ENCODE measurements around the gene ESRP2.

The ESRP2 gene

DNA sequence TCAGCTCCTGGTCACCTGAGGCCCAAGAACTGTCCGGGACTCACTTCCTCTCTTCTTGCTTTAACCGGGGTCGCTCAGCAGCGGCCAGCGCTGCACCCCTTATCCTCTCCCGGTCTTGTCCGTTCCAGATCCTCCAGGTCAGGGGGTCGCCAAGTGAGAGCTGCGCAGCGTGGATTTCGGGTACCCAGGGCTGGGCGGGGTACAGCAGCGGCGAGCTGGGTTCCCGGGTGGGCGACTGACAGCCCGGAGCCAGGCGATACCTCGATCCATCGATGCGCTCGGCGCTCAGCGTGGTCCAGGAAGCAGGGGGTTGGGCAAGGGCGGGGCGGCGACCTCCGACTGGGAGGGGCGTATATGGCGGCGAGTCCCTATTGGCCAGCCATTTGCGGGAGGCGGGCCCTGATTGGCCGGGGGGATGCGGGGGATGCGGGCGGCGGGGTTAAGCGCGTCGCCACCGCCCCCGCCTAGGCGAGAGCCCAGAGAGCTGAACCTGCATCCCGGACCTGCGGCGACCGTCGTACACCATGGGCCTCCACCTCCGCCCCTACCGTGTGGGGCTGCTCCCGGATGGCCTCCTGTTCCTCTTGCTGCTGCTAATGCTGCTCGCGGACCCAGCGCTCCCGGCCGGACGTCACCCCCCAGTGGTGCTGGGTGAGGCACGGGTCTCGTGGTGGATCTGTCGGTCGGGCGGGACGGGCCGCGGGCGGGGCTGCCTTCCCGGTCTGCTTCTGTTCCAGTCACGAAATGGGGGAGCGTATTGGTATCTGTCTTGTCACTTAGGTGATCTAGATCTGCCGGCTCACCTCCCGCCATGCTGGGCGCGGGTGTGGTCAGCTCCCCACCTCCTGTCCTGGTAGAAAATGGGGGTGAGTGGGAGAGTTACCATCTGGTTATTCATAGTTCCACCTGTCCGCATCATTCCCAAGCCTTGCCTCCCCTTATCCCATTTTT, 9.3 kb upstream of the ESRP2 start, which contains the start of gene PLA2G15:
Gene PLA2G15 (plus strand): TSS at position 471 of the 951 bp plus-strand sequence. CDS start 54 bp downstream, at position 525.
- TF ChIP-seq, protein P1, sequence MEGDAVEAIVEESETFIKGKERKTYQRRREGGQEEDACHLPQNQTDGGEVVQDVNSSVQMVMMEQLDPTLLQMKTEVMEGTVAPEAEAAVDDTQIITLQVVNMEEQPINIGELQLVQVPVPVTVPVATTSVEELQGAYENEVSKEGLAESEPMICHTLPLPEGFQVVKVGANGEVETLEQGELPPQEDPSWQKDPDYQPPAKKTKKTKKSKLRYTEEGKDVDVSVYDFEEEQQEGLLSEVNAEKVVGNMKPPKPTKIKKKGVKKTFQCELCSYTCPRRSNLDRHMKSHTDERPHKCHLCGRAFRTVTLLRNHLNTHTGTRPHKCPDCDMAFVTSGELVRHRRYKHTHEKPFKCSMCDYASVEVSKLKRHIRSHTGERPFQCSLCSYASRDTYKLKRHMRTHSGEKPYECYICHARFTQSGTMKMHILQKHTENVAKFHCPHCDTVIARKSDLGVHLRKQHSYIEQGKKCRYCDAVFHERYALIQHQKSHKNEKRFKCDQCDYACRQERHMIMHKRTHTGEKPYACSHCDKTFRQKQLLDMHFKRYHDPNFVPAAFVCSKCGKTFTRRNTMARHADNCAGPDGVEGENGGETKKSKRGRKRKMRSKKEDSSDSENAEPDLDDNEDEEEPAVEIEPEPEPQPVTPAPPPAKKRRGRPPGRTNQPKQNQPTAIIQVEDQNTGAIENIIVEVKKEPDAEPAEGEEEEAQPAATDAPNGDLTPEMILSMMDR (IDR thresholded peaks at IDR 0.05; ENCODE audit: low read depth, low read length), result no peak
- no peak for TF ChIP-seq POLR2A (IDR thresholded peaks at IDR 0.05; ENCODE audit: extremely low read depth, insufficient read length)
- TF ChIP-seq, protein P2, sequence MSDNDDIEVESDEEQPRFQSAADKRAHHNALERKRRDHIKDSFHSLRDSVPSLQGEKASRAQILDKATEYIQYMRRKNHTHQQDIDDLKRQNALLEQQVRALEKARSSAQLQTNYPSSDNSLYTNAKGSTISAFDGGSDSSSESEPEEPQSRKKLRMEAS (IDR thresholded peaks at IDR 0.05; ENCODE audit: low read depth, low read length), result no peak
- TF ChIP-seq MYC (IDR thresholded peaks at IDR 0.05; ENCODE audit: low read depth, low read length), result no peak
- H3K4me3 ChIP-seq (ENCODE audit: low read depth, low read length), result peak within 1 kb of the TSS; percentile 69
- peak; percentile 97 for DNase-seq (ENCODE audit: low read depth)

DNA sequence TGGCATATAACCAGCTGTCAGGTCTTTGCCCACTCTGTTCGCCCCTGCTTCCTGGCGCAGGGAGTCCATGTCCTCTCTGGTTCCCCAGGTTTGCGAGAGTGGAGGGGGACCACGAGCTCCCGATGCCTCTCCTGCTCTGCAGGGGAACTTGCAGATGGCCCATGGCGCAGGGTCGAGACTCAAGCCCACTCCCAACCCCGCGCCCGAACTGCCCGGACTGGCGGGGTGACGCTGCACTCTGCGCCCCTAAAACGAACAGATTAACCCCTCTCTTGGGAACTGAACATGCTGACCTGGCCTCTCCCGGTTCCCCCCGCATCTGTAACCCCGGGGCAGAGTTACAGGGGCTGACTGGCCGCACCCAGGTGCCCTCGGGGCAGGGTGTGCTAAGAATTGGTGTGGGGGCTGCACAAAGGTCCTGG, 8.6 kb upstream of the ESRP2 start:
- TF ChIP-seq MYC (IDR thresholded peaks at IDR 0.05; ENCODE audit: low read depth, low read length) (no peak), POLR2A (IDR thresholded peaks at IDR 0.05; ENCODE audit: extremely low read depth, insufficient read length) (no peak)
- TF ChIP-seq, protein P1 (IDR thresholded peaks at IDR 0.05; ENCODE audit: low read depth, low read length), result no peak
- TF ChIP-seq, protein P2 (IDR thresholded peaks at IDR 0.05; ENCODE audit: low read depth, low read length), result no peak
- H3K4me3 ChIP-seq (ENCODE audit: low read depth, low read length), result peak overlapping the region; percentile 69
- no peak for DNase-seq (ENCODE audit: low read depth)

DNA sequence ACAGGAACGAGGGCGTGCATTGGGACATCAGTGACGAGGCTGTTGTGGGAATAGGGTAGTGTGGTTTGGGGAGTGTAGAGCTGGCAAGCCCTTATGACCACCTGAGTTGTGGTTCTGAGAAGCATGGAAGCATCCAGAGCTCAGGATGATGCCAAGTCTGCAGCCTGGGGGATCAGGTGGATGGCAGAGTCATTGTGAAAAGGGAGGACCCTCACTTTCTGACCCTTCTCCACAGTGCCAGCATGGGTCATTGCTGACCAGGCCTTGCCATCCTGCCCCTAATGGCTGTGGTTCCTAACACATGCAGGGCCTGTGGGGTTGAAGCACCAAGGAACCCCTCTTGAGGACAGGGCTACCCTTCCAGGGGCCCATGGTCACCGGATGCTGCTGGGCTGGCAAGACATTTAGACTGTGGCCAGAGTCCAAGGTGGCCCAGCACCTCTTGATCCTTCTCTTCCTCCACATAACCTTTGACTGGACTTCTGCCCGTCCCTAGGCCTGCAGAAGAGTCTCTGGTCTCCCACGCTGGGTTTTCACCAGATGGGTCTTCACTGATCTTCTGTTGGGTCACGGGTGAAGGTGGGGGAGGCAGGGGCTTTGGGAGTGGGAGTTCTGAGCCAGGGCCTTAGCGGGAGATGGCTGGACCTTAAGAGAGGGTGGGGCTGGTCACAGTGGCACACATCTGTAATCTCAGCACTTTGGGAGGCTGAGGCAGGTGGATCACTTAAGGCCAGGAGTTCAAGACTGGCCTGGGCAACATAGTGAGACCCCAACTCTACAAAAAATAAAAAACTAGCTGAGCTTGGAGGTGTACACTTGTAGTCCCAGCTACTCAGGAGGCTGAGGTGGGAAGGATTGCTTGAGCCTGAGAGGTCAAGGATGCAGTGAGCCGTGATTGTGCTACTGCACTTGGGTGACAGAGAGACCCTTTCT, 7.3 kb upstream of the ESRP2 start:
- DNase-seq (ENCODE audit: low read depth), result no peak
- no peak for TF ChIP-seq POLR2A (IDR thresholded peaks at IDR 0.05; ENCODE audit: extremely low read depth, insufficient read length)
- TF ChIP-seq, protein P1 (IDR thresholded peaks at IDR 0.05; ENCODE audit: low read depth, low read length), result no peak
- TF ChIP-seq, protein P2 (IDR thresholded peaks at IDR 0.05; ENCODE audit: low read depth, low read length), result no peak
- no peak for TF ChIP-seq MYC (IDR thresholded peaks at IDR 0.05; ENCODE audit: low read depth, low read length)
- no peak overlapping the region for H3K4me3 ChIP-seq (ENCODE audit: low read depth, low read length)

DNA sequence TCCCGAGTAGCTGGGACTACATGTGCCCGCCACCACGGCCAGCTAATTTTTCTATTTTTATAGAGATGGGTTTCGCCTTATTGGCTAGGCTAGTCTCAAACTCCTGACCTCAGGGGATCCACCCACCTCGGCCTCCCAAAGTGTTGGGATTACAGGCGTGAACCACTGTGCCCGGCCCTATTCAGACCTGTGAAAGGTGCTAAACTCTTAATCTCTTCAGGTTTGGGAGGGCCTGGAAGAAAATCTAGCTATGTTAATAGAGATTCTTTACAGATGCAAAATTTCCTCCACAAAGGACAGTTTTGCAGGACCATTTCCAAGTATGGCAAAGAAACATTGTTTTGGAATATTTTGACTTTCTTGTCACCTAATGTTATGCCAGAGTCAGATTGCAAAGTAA, 6.2 kb upstream of the ESRP2 start:
- no peak overlapping the region for H3K4me3 ChIP-seq (ENCODE audit: low read depth, low read length)
- TF ChIP-seq, protein P1 (IDR thresholded peaks at IDR 0.05; ENCODE audit: low read depth, low read length), result no peak
- TF ChIP-seq, protein P2 (IDR thresholded peaks at IDR 0.05; ENCODE audit: low read depth, low read length), result no peak
- TF ChIP-seq MYC (IDR thresholded peaks at IDR 0.05; ENCODE audit: low read depth, low read length) (no peak), POLR2A (IDR thresholded peaks at IDR 0.05; ENCODE audit: extremely low read depth, insufficient read length) (no peak)
- no peak for DNase-seq (ENCODE audit: low read depth)

DNA sequence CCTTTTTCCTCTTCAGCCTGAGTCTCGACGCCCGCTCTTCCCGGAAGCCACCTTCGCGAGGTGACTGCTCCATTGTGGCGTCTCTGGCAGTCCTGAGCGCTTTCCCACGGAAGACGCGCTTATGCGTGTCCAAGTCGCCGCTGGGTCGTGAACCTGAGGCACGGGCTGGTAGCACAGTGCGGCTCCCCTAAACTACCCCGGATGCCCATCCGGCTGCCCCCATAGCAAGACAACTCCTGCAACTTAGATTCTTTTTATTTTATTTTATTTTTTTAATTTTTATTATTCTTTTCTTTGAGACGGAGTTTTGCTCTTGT, 2.1 kb upstream of the ESRP2 start:
- no peak for DNase-seq (ENCODE audit: low read depth)
- no peak for TF ChIP-seq MYC (IDR thresholded peaks at IDR 0.05; ENCODE audit: low read depth, low read length)
- no peak for TF ChIP-seq POLR2A (IDR thresholded peaks at IDR 0.05; ENCODE audit: extremely low read depth, insufficient read length)
- TF ChIP-seq, protein P2 (IDR thresholded peaks at IDR 0.05; ENCODE audit: low read depth, low read length), result no peak
- TF ChIP-seq, protein P1 (IDR thresholded peaks at IDR 0.05; ENCODE audit: low read depth, low read length), result no peak
- peak overlapping the region; percentile 36 for H3K4me3 ChIP-seq (ENCODE audit: low read depth, low read length)

Data from NB4 (cell line).